CD14-positive monocyte (primary cell): ENCODE measurements around the gene TXNDC11. TPM values are rescaled to one million over a fixed set of nuclear protein-coding genes. Genes with fewer than 3 reads are reported as not detected.

Experiments
- DNase-seq, 3 donors: peaks; one replicate each; pipeline ENCODE4 v3.0.0-alpha.2; 2011 to 2022
- H2AFZ ChIP-seq: 2 replicates; pipeline ENCODE4 v1.6.0; 2012; ENCODE audit warnings: mild to moderate bottlenecking, low read depth, low read length, inconsistent platforms; ENCODE audit not compliant: insufficient read depth, poor library complexity, severe bottlenecking
- H3K27ac ChIP-seq, 2 donors: 1 replicate in 1 of 2; 2 replicates in 1 of 2; pipeline ENCODE4 v1.5.1; 2012 to 2013; ENCODE audit warnings: low read length in 2 of 2, control low read depth in 1 of 2, inconsistent platforms in 1 of 2, low read depth in 1 of 2, mild to moderate bottlenecking in 1 of 2
- H3K27me3 ChIP-seq, 2 donors: one replicate each; pipeline versions ENCODE4 v1.6.0 to v1.6.1; 2011 to 2013; ENCODE audit warnings: low read length in 2 of 2; ENCODE audit not compliant: control insufficient read depth in 2 of 2, insufficient read depth in 2 of 2
- H3K36me3 ChIP-seq, 2 donors: replicated peaks in 1 of 2; 1 replicate in 1 of 2; 2 replicates in 1 of 2; pipeline versions ENCODE4 v1.5.1 to v1.6.1; 2012 to 2013; ENCODE audit warnings: low read length in 2 of 2, control low read depth in 1 of 2, inconsistent platforms in 1 of 2, mild to moderate bottlenecking in 1 of 2; ENCODE audit not compliant: insufficient read depth in 2 of 2, control insufficient read depth in 1 of 2
- H3K4me1 ChIP-seq, 2 donors: 1 replicate in 1 of 2; 2 replicates in 1 of 2; pipeline versions ENCODE4 v1.5.1 to v1.6.1; 2012 to 2013; ENCODE audit warnings: low read length in 2 of 2, control low read depth in 1 of 2, inconsistent platforms in 1 of 2, mild to moderate bottlenecking in 1 of 2, moderate library complexity in 1 of 2; ENCODE audit not compliant: insufficient read depth in 2 of 2, control insufficient read depth in 1 of 2
- H3K4me2 ChIP-seq: replicated peaks from 2 replicates; pipeline ENCODE3; 2012; ENCODE audit warnings: low read length, moderate library complexity, mild to moderate bottlenecking; ENCODE audit not compliant: poor library complexity, severe bottlenecking; ENCODE audit errors: extremely low read depth
- H3K4me3 ChIP-seq, 3 experiments: fragments of 200-600 bp in 1 of 3; sonication (generic) in 1 of 3; replicated peaks in 1 of 3; 1 replicate in 2 of 3; 2 replicates in 1 of 3; pipeline ENCODE4 v1.5.1; 2011 to 2013; ENCODE audit warnings: low read length in 3 of 3, mild to moderate bottlenecking in 3 of 3, control low read depth in 2 of 3, low read depth in 2 of 3, inconsistent platforms in 1 of 3, moderate library complexity in 1 of 3
- H3K79me2 ChIP-seq: 2 replicates; pipeline ENCODE4 v1.6.0; 2012; ENCODE audit warnings: mild to moderate bottlenecking, control low read depth, inconsistent platforms, low read length, moderate library complexity; ENCODE audit not compliant: insufficient read depth
- H3K9ac ChIP-seq: 2 replicates; pipeline ENCODE4 v1.6.0; 2017; ENCODE audit warnings: low read length, mild to moderate bottlenecking; ENCODE audit not compliant: insufficient read depth, poor library complexity, severe bottlenecking
- H3K9me3 ChIP-seq, 2 donors: replicated peaks in 1 of 2; 1 replicate in 1 of 2; 2 replicates in 1 of 2; pipeline versions ENCODE4 v1.5.1 to v1.6.1; 2012 to 2013; ENCODE audit warnings: low read length in 2 of 2, control low read depth in 1 of 2; ENCODE audit not compliant: control insufficient read depth in 1 of 2, insufficient read depth in 1 of 2
- H4K20me1 ChIP-seq: 2 replicates; pipeline ENCODE4 v1.6.0; 2012; ENCODE audit warnings: mild to moderate bottlenecking, low read length, control low read depth, moderate library complexity; ENCODE audit not compliant: insufficient read depth
- H3K27ac Mint-ChIP-seq, 7 donors: one replicate each; pipeline ENCODE4 v1.8.0; 2020; ENCODE audit warnings: mild to moderate bottlenecking in 7 of 7, mixed read lengths in 7 of 7, moderate library complexity in 6 of 7, inconsistent platforms in 2 of 7
- H3K27me3 Mint-ChIP-seq, 3 donors: one replicate each; pipeline ENCODE4 v1.8.0; 2021 to 2022; ENCODE audit warnings: low read depth in 3 of 3, mild to moderate bottlenecking in 3 of 3, mixed read lengths in 3 of 3, moderate library complexity in 3 of 3, inconsistent platforms in 1 of 3
- H3K36me3 Mint-ChIP-seq, 2 donors: one replicate each; pipeline ENCODE4 v1.8.0; 2020; ENCODE audit warnings: mixed read lengths in 2 of 2, inconsistent platforms in 1 of 2, mild to moderate bottlenecking in 1 of 2
- H3K4me1 Mint-ChIP-seq: one replicate; pipeline ENCODE4 v1.8.0; 2020; ENCODE audit warnings: mild to moderate bottlenecking, mixed read lengths
- H3K4me3 Mint-ChIP-seq, 2 donors: one replicate each; pipeline ENCODE4 v1.8.0; 2020; ENCODE audit warnings: mild to moderate bottlenecking in 2 of 2, mixed read lengths in 2 of 2, moderate library complexity in 1 of 2
- H3K9me3 Mint-ChIP-seq, 7 donors: one replicate each; pipeline ENCODE4 v1.8.0; 2020 to 2022; ENCODE audit warnings: mixed read lengths in 7 of 7, mild to moderate bottlenecking in 6 of 7, moderate library complexity in 6 of 7, inconsistent platforms in 2 of 7
- WGBS: methylation state at CpG from one replicate; pipeline ENCODE4 v1.1.5; 2013; ENCODE audit warnings: missing lambda C conversion rate; ENCODE audit not compliant: insufficient coverage; 5-methylcytosine and 5-hydroxymethylcytosine counted together
- intact Hi-C, 2 donors: fragments of 100-400 bp; cut with micrococcal nuclease; formaldehyde crosslinking; loops; one replicate each; pipeline versions ENCODE4 v1.15.0 to v1.15.1; 2023
- polyA plus RNA-seq, 3 donors: library from polyadenylated mRNA; depleted of rRNA in 1 of 3; unstranded in 2 of 3; stranded (reverse) in 1 of 3; fragments of 300-500 nt in 2 of 3; fragments of >200 nt in 1 of 3; fragmentation: Illumina TruSeq in 2 of 3; gene quantifications; 1 replicate in 2 of 3; 2 replicates in 1 of 3; pipeline ENCODE4 v1.2.3, GENCODE V29; 2012 to 2021
- TF ChIP-seq, protein P1 (sequence below): fragments of 200-600 bp; IDR thresholded peaks from one replicate; pipeline ENCODE4 v1.8.0; 2022; ENCODE audit warnings: antibody characterized with exemption, mild to moderate bottlenecking

The TXNDC11 gene
- polyA plus RNA-seq, 3 donors: 32.9 to 60.0 (median 40.6) TPM

DNA sequence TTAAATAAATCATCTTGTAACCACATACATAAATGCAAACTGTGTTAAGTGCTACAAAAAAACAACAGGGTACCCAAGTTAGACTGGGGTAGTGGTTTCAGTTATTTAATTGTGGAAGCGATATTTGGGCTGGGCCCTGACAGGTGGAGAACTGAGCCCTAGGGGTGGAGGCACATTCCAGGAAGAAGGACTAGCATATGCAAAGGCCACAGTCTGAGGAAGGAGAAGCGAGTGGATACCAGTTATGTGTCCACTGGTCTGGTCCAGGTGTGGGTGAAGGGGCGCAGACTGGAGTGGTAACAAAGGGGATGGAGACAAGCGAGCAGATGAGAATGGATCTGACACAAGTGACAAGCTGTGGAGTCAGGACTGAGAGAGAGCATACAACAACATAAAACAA, 22.9 kb downstream of the TXNDC11 start:
- H3K36me3 Mint-ChIP-seq: peaks cover 72 to 90% of the 10 kb centered on the region in 2 donors

DNA sequence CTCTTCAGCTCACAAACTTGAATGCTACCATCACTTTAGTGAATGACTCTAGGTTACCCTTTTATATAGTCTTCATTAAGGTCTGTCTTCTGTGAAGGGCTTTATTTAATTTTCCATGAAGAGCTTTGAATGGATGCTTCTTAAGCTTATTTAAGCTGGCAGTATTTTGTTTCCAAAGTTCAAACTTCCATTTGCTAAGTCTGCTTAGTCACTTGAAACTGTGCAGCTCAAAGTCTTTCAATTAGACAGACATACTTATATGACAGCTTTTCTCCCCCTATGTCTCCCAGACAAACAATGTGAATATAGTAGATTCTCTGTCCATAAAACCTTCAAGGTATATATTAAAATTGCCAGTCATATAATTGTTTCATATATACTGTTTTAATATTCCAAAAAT, 23.5 kb downstream of the TXNDC11 start:
- no peaks in the 10 kb centered on the region for H3K27me3 ChIP-seq
- Mint-ChIP-seq H3K36me3 (peaks cover 70 to 90% of the 10 kb centered on the region in 2 donors), H3K27me3 (peaks cover 0 to 2% (median 0%) of the 10 kb centered on the region in 3 donors), H3K4me3 (no peak overlapping the region), H3K27ac (no peak overlapping the region), H3K4me1 (peaks cover 3% of the 10 kb centered on the region), H3K9me3 (no peaks in the 10 kb centered on the region)
- no peak overlapping the region for H3K4me3 ChIP-seq
- peaks cover 44% of the 10 kb centered on the region for H4K20me1 ChIP-seq
- H3K4me1 ChIP-seq: no peaks in the 10 kb centered on the region
- H3K27ac ChIP-seq: no peak overlapping the region
- H3K79me2 ChIP-seq: peaks cover 29% of the 10 kb centered on the region
- peaks cover 53 to 89% of the 10 kb centered on the region in 2 donors for H3K36me3 ChIP-seq
- no peak for DNase-seq
- no peaks in the 10 kb centered on the region for H3K9me3 ChIP-seq
- H3K4me2 ChIP-seq: no peak overlapping the region
- H3K9ac ChIP-seq: no peak overlapping the region
- no peak overlapping the region for H2AFZ ChIP-seq
- intact Hi-C loops: loop anchor here (5.0 to 10.0 kb wide), 2 partner anchors 322 to 754 kb away; no protein-coding TSS in a partner anchor
- TF ChIP-seq, protein P1, sequence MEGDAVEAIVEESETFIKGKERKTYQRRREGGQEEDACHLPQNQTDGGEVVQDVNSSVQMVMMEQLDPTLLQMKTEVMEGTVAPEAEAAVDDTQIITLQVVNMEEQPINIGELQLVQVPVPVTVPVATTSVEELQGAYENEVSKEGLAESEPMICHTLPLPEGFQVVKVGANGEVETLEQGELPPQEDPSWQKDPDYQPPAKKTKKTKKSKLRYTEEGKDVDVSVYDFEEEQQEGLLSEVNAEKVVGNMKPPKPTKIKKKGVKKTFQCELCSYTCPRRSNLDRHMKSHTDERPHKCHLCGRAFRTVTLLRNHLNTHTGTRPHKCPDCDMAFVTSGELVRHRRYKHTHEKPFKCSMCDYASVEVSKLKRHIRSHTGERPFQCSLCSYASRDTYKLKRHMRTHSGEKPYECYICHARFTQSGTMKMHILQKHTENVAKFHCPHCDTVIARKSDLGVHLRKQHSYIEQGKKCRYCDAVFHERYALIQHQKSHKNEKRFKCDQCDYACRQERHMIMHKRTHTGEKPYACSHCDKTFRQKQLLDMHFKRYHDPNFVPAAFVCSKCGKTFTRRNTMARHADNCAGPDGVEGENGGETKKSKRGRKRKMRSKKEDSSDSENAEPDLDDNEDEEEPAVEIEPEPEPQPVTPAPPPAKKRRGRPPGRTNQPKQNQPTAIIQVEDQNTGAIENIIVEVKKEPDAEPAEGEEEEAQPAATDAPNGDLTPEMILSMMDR: no peak

More for the DNA sequence above, 22.9 kb downstream of the TXNDC11 start:
- H4K20me1 ChIP-seq: peaks cover 47% of the 10 kb centered on the region
- DNase-seq: no peak
- H3K27ac ChIP-seq: no peak overlapping the region
- H3K4me2 ChIP-seq: no peak overlapping the region
- peaks cover 58 to 93% of the 10 kb centered on the region in 2 donors for H3K36me3 ChIP-seq
- Mint-ChIP-seq H3K4me1 (no peaks in the 10 kb centered on the region), H3K27me3 (peaks cover 0 to 2% (median 0%) of the 10 kb centered on the region in 3 donors), H3K27ac (no peak overlapping the region), H3K9me3 (no peaks in the 10 kb centered on the region), H3K4me3 (no peak overlapping the region)
- H3K4me3 ChIP-seq: no peak overlapping the region
- 100% methylated on average over 2 of the region's 4 CpGs for WGBS
- H3K4me1 ChIP-seq: no peaks in the 10 kb centered on the region
- no peak overlapping the region for H2AFZ ChIP-seq
- intact Hi-C loops: loop anchor here (5.0 to 10.0 kb wide), 2 partner anchors 322 to 755 kb away; no protein-coding TSS in a partner anchor
- H3K9me3 ChIP-seq: no peaks in the 10 kb centered on the region
- TF ChIP-seq, protein P1: no peak
- H3K27me3 ChIP-seq: no peaks in the 10 kb centered on the region
- no peak overlapping the region for H3K9ac ChIP-seq
- H3K79me2 ChIP-seq: peaks cover 35% of the 10 kb centered on the region
